IPS-18a (cell line): ENCODE measurements around the gene C2.
A peak's percentile ranks its signal among the peaks of the same experiment; 100 is the strongest.
"Not testable (repeated sequence)": the region's sequence is repeated elsewhere in the genome, so short reads cannot be mapped to it uniquely, and the experiment has no call there.

Source experiments
- H3K27ac ChIP-seq: one replicate; pipeline ENCODE4 v1.5.1; 2013; ENCODE audit warnings: low read length
- H3K27me3 ChIP-seq: one replicate; pipeline ENCODE4 v1.6.1; 2013; ENCODE audit warnings: mild to moderate bottlenecking, low read length; ENCODE audit not compliant: control insufficient read depth, insufficient read depth
- H3K36me3 ChIP-seq: one replicate; pipeline ENCODE4 v1.6.1; 2013; ENCODE audit warnings: low read depth, low read length; ENCODE audit not compliant: control insufficient read depth
- H3K4me1 ChIP-seq: one replicate; pipeline ENCODE4 v1.6.1; 2013; ENCODE audit warnings: low read depth, low read length; ENCODE audit not compliant: control insufficient read depth
- H3K4me3 ChIP-seq: one replicate; pipeline ENCODE4 v1.5.1; 2013; ENCODE audit warnings: low read length
- H3K9ac ChIP-seq: one replicate; pipeline ENCODE4 v1.6.1; 2013; ENCODE audit warnings: mild to moderate bottlenecking, low read length, moderate library complexity
- H3K9me3 ChIP-seq: one replicate; pipeline ENCODE4 v1.6.1; 2013; ENCODE audit warnings: low read depth, low read length; ENCODE audit not compliant: control insufficient read depth

Gene C2

DNA sequence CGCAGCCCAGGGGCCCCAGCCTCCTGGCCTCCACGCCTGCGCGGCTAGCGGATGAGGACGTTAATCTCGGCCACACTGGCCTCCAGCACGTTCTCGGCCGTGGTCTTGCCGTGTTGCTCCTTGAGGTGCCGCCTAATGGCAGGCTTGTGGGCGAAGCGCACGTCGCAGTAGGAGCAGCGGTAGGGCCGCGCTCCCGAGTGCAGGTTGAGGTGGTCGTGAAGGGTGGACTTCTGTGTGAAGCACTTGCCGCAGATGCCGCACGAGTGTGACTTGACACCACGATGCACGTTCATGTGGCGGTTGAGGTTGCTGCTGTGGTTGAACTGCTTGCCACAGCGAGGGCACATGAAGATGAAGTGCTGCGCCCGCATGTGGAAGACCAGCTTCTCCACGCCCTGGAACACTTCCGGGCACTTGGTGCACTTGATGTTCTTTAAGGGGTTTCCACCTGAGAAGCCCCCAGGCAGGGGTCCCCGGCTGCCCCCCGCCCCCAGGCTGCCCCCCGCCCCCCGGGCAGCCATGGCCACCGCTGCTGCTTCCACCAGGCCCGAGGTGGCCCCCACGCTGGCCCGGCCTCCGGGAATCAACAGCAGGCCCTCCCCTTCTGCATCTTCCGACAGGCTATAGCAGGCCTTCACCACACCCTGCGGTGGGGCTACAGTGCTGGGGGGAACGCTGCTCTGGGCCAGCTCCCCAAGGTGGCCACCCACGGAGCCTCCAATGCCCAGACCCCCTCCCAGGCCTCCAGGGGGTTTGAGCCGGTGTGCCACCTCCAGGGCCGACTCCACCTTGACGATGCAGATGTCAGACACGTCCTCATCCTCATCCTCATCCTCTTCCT is 27.4 kb upstream of the C2 start:
- no peaks in the 10 kb centered on the region for H3K9me3 ChIP-seq
- peaks cover 21% of the 10 kb centered on the region for H3K36me3 ChIP-seq
- no peak overlapping the region for H3K9ac ChIP-seq
- H3K27ac ChIP-seq, result no peak overlapping the region
- H3K27me3 ChIP-seq, result no peaks in the 10 kb centered on the region
- H3K4me3 ChIP-seq, result no peak overlapping the region
- no peaks in the 10 kb centered on the region for H3K4me1 ChIP-seq

DNA sequence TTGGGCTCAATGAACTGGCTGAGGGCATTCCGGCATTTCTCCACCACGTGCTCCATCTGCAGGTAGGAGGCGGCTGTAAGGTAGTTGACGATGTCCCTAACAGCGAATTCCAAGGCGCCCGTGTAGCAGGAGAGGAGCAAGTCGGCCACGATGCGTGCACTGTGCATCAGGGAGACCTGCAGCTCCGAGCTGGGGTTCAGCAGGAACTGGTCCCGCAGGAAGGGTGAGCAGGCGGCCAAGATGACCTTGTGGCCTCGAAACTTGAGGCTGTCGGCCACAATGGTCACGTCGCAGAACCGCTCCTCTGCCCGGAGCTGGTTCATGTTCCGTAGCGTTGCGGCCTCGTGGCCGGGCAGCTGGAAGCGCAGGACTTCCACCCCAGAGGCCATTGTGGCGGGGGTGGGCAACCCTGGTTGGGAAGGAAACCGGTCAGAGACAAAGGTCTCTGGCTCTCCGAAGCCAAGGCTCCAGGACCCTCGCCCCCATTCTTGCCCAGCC is 26.6 kb upstream of the C2 start:
- H3K27ac ChIP-seq, result no peak overlapping the region
- no peaks in the 10 kb centered on the region for H3K27me3 ChIP-seq
- peak overlapping the region; percentile 36 for H3K9ac ChIP-seq
- H3K4me1 ChIP-seq, result peaks cover 2% of the 10 kb centered on the region
- peak overlapping the region; percentile 63 for H3K4me3 ChIP-seq
- H3K9me3 ChIP-seq, result no peaks in the 10 kb centered on the region
- peaks cover 13% of the 10 kb centered on the region for H3K36me3 ChIP-seq

DNA sequence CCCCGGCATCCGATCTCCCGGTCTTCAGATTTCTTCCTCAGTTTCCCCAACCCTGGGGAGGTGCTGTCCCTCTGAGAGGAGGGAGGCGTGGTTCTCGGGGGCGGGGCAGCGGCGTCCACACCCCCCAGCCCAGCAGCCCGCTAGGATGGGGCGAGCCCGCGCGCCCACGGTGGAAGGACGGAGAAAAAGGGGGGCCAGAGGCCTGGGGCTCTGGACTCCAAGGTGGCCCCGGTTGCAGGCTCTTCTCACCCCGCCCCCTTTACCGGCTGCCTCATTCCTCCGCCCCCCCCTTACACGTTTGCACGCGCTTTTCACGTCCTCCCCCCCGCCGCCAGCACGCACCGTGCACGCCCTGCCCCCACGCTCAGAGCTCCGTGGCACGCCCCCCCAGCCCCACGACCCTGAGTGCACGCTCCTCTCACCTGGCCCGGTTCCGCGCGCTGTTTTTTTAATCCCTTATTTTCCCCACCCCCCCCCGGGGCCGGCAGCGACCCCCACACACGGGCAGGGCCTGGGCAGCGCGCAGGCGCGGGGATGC is 26.0 kb upstream of the C2 start:
- Histone ChIP-seq H3K36me3 (peaks cover 8% of the 10 kb centered on the region), H3K9ac (peak overlapping the region; percentile 36), H3K27me3 (no peaks in the 10 kb centered on the region), H3K4me3 (peak overlapping the region; percentile 63), H3K27ac (no peak overlapping the region), H3K4me1 (peaks cover 3% of the 10 kb centered on the region), H3K9me3 (no peaks in the 10 kb centered on the region)

DNA sequence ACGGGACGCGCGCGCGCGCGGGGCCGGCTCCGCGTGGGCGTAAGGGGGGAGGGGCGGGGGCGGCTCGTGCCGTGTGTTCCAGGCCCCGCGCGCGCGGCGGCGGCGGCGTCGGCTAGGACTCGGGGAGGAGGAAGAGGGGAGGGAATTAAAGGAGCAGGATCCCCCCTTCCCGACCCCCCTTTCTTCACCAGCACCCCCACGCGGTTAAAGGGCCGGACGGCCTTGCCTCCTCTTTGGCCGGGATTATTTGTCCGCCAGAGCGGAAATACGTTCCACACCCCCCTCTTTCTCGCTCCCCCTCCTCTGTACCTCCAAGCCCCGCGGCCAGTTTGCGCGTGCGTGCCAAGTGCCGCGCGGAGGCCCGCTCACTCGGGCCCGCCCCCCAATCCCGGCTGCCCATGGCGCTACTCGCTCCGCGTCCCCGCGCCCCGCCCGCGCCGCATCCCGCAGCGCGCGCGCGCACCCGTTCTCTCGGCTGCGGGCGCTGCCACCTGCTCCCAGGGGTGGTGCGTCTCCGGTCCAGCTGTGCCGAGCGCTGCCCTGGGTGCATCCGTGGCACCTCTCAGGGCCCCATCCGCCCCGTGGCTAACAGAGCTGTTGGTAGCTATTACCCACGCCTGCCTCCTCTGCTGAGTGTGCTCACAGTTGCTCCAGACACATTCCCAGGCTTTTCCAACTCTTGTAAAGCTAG is 25.4 kb upstream of the C2 start, which contains the start of gene ZBTB12:
ZBTB12 (minus strand) TSS at position 134 of the 691 bp plus-strand sequence. CDS start 781 bp downstream, outside the sequence.
- no peak within 1 kb of the TSS for H3K27ac ChIP-seq

GRCh38 chr6:31903957-31904356 is 23.6 kb upstream of the C2 start:
- no peaks in the 10 kb centered on the region for H3K9me3 ChIP-seq
- H3K27ac ChIP-seq, result no peak overlapping the region
- H3K36me3 ChIP-seq, result peaks cover 6% of the 10 kb centered on the region
- no peak overlapping the region for H3K9ac ChIP-seq
- H3K4me1 ChIP-seq, result peaks cover 3% of the 10 kb centered on the region
- no peaks in the 10 kb centered on the region for H3K27me3 ChIP-seq
- no peak overlapping the region for H3K4me3 ChIP-seq

More for the DNA sequence above, 25.4 kb upstream of the C2 start, which contains the start of gene ZBTB12:
- peaks cover 3% of the 10 kb centered on the region for H3K4me1 ChIP-seq
- H3K9ac ChIP-seq, result peak within 1 kb of the TSS; percentile 36
- H3K36me3 ChIP-seq, result peaks cover 6% of the 10 kb centered on the region
- H3K9me3 ChIP-seq, result no peaks in the 10 kb centered on the region
- peak within 1 kb of the TSS; percentile 63 for H3K4me3 ChIP-seq
- no peaks in the 10 kb centered on the region for H3K27me3 ChIP-seq

DNA sequence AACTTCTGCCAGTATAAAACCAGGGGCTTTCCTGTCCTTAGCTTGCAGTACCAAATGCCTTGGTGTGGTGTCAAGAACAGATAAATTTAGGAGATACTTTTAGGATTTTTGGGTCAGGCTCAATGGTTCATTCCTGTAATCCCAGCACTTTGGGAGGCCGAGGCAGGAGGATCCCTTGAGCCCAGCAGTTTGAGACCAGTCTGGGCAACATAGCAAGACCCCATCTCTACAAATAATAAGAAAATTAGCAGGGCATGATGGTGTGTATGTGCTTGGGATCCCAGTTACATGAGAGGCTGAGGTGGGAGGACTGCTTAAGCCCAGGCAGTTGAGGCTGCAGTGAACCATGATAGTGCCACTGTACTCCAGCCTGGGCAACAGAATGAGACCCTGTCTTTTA is 22.5 kb upstream of the C2 start:
- H3K4me3 ChIP-seq, result no peak overlapping the region
- no peak overlapping the region for H3K9ac ChIP-seq
- H3K36me3 ChIP-seq, result no peaks in the 10 kb centered on the region
- H3K9me3 ChIP-seq, result no peaks in the 10 kb centered on the region
- H3K27me3 ChIP-seq, result no peaks in the 10 kb centered on the region
- H3K27ac ChIP-seq, result no peak overlapping the region
- H3K4me1 ChIP-seq, result peaks cover 3% of the 10 kb centered on the region

- no peak overlapping the region for H3K27ac ChIP-seq
- no peaks in the 10 kb centered on the region for H3K27me3 ChIP-seq
- H3K4me3 ChIP-seq, result no peak overlapping the region
- H3K36me3 ChIP-seq, result no peaks in the 10 kb centered on the region
- no peak overlapping the region for H3K9ac ChIP-seq
- H3K9me3 ChIP-seq, result no peaks in the 10 kb centered on the region
- H3K4me1 ChIP-seq, result peaks cover 3% of the 10 kb centered on the region
Measured at GRCh38 chr6:31906122-31906521, 21.4 kb upstream of the C2 start.

- not testable (repeated sequence) for H3K27ac ChIP-seq, H3K27me3 ChIP-seq, H3K4me3 ChIP-seq, H3K36me3 ChIP-seq, H3K4me1 ChIP-seq, H3K9me3 ChIP-seq, H3K9ac ChIP-seq
Measured at GRCh38 chr6:31906727-31907126, 20.8 kb upstream of the C2 start.

DNA sequence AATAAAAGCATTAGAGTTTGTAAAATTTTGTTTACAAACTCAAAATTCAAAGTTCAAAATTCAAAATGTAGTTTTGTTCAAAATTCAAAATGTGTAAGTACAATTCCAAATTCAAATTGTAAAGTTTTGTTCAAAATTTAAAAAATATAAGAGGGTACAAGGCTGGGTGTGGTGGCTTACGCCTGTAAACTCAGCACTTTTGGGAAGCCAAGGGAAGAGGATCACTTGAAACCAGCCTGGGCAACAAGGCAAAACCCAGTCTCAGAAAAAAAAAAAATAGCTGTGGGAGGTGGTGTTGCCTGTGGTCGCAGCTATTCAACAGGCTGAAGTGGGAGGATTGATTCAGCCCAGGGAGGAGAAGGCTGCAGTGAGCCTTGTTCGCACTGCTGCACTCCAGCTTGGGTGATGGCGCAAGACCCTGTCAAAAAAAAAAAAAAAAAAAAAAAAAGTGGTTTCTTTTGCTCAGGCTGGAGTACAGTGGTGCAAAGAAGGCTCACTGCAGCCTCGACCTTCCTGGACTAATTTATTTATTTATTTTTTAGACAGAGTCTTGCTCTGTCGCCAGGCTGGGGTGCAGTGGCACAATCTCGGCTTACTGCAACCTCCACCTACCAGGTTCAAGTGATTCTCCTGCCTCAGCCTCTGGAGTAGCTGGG is 20.2 kb upstream of the C2 start:
- Histone ChIP-seq H3K4me3 (no peak overlapping the region), H3K27me3 (no peaks in the 10 kb centered on the region), H3K9ac (no peak overlapping the region), H3K36me3 (no peaks in the 10 kb centered on the region), H3K4me1 (peaks cover 3% of the 10 kb centered on the region), H3K9me3 (no peaks in the 10 kb centered on the region), H3K27ac (no peak overlapping the region)

GRCh38 chr6:31908255-31908654 is 19.3 kb upstream of the C2 start:
- not testable (repeated sequence) for H3K4me1 ChIP-seq, H3K27me3 ChIP-seq, H3K9ac ChIP-seq, H3K36me3 ChIP-seq, H3K9me3 ChIP-seq, H3K4me3 ChIP-seq, H3K27ac ChIP-seq

DNA sequence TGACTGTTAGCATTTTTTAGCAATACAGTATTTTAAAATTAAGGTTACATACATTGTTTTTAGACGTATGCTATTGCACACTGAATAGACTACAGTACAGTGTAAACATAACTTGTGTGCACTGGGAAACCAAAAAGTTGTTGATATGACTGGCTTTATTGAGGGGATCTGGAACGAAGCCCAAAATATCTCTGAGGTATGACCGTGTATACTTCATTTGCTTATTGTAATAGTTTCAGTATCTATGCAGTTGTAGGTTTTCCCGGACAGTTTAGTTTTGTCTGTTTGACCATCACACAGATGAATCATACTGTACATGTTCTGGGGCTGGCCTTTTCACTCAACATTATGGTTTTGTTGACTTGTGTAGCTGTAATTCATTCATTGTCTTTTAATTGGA is 18.7 kb upstream of the C2 start:
- Histone ChIP-seq H3K27ac (no peak overlapping the region), H3K9ac (no peak overlapping the region), H3K27me3 (no peaks in the 10 kb centered on the region), H3K9me3 (no peaks in the 10 kb centered on the region), H3K36me3 (no peaks in the 10 kb centered on the region), H3K4me3 (no peak overlapping the region), H3K4me1 (peaks cover 3% of the 10 kb centered on the region)
